A673 (cell line): ENCODE measurements around the gene C16orf82. TPM values are rescaled to one million over a fixed set of nuclear protein-coding genes. Genes with fewer than 3 reads are reported as not detected.

ENCODE experiments used
- BruUV-seq: library from RNA; stranded (reverse); fragments of 400-500 nt; replicated peaks from 2 replicates; lab custom pipeline; 2021; lab: Mats Ljungman, UMichigan
- CTCF ChIA-PET: fragments of 300-600 bp; sonication (Branson Sonifier 250); formaldehyde crosslinking; loops from one replicate; lab custom pipeline; 2022; ENCODE audit warnings: antibody characterized with exemption; lab: Charles Lee
- POLR2A ChIA-PET: fragments of 300-600 bp; sonication (Branson Sonifier 250); formaldehyde crosslinking; loops from one replicate; lab custom pipeline; 2022; ENCODE audit warnings: antibody characterized with exemption; ENCODE audit not compliant: low non-redundant PET; lab: Charles Lee
- DNase-seq: peaks from one replicate; pipeline ENCODE4 v3.0.0-alpha.2; 2015; ENCODE audit warnings: low spot score
- H3K27ac ChIP-seq: fragments of 200-600 bp; sonication (generic); 2 replicates; pipeline ENCODE4 v1.5.1; 2016; ENCODE audit warnings: mixed run types, low read depth, mild to moderate bottlenecking, mixed read lengths, antibody characterized with exemption, low read length; ENCODE audit not compliant: poor library complexity, severe bottlenecking
- H3K27me3 ChIP-seq: fragments of 200-600 bp; sonication (generic); replicated peaks from 2 replicates; pipeline ENCODE4 v1.6.1; 2017; ENCODE audit warnings: mixed run types, low read depth, mild to moderate bottlenecking, mixed read lengths, antibody characterized with exemption, low read length; ENCODE audit not compliant: insufficient read depth, poor library complexity
- H3K36me3 ChIP-seq: fragments of 200-600 bp; sonication (generic); 2 replicates; pipeline ENCODE4 v1.6.1; 2016; ENCODE audit warnings: mixed run types, mild to moderate bottlenecking, mixed read lengths, antibody characterized with exemption, low read length; ENCODE audit not compliant: insufficient read depth, poor library complexity, severe bottlenecking
- H3K4me1 ChIP-seq: fragments of 200-600 bp; sonication (generic); 2 replicates; pipeline ENCODE4 v1.6.1; 2017; ENCODE audit warnings: mixed run types, mild to moderate bottlenecking, mixed read lengths, antibody characterized with exemption, low read length; ENCODE audit not compliant: insufficient read depth, poor library complexity, severe bottlenecking
- H3K4me3 ChIP-seq: fragments of 200-600 bp; sonication (generic); 2 replicates; pipeline ENCODE4 v1.5.1; 2016; ENCODE audit warnings: low read depth, mixed run types, mild to moderate bottlenecking, mixed read lengths, low read length; ENCODE audit not compliant: poor library complexity, severe bottlenecking
- H3K9me3 ChIP-seq: fragments of 200-600 bp; sonication (generic); 2 replicates; pipeline ENCODE4 v1.6.1; 2016; ENCODE audit warnings: mixed run types, low read depth, mild to moderate bottlenecking, mixed read lengths, antibody characterized with exemption, low read length; ENCODE audit not compliant: poor library complexity, severe bottlenecking
- EZH2 ChIP-seq: fragments of 200-600 bp; sonication (generic); IDR thresholded peaks from 2 replicates; pipeline ENCODE4 v1.6.1; 2017; ENCODE audit warnings: borderline replicate concordance, low read depth, mild to moderate bottlenecking, mixed read lengths, antibody characterized with exemption, low read length; ENCODE audit not compliant: poor library complexity, severe bottlenecking
- intact Hi-C: fragments of 100-400 bp; cut with micrococcal nuclease; formaldehyde crosslinking; loops from one replicate; pipeline ENCODE4 v1.10.0; 2022; ENCODE audit not compliant: unreplicated experiment
- total RNA-seq: library from RNA; stranded (reverse); gene quantifications from 2 replicates; pipeline ENCODE4 v1.2.3, GENCODE V29; 2021
- TF ChIP-seq, protein P1 (sequence below): fragments of 300-800, 200-600 bp; sonication (generic); conservative IDR thresholded peaks from 2 replicates; pipeline ENCODE4 v1.5.1; 2017; ENCODE audit warnings: low read depth, mild to moderate bottlenecking, antibody characterized with exemption, low read length, moderate library complexity, mixed read lengths

The C16orf82 gene
- total RNA-seq, 1 experiment from 2014 or later, result not detected

DNA sequence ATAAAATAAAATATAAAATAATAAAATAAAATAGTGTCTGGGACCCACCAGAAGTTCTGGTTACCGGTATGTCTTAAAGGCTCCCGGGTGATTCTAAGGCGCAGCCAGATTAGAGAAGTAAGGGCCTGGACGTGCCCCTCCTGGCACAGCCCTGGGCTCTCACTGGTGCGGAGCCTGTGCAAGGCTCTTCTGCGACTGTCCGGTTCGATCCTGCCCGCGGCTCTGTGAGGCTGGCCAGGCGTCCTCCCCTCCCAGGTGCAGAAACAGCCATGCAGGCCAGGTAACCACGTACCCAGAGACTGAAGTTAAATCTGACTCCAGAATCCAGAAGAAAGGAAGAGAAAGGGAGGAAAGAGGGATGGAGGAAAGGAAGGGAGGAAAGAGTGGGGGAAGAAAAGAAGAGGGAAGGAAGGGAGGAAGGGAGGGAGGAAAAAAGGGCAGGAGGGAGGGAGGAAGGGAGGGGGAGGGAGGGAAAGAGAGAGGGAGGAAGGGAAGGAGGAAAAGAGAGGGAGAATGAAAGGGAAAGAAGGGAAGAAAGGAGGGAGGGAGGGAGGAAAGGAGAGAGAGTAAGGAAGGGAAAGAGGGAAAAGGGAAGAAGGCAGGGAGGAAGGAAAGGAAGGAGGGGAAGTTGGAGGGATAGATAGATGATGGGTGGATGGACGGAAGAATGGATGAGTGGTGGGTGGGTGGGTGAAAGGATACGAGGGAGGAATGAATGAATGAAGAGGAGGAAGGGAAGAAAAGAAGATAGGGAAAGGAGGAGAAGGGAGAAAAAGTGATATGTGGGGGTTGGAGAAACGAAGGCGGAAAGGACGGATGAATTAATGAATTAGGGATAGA lies 42.3 kb downstream of the C16orf82 start:
- TF ChIP-seq EZH2, result no peak
- TF ChIP-seq, protein P1, sequence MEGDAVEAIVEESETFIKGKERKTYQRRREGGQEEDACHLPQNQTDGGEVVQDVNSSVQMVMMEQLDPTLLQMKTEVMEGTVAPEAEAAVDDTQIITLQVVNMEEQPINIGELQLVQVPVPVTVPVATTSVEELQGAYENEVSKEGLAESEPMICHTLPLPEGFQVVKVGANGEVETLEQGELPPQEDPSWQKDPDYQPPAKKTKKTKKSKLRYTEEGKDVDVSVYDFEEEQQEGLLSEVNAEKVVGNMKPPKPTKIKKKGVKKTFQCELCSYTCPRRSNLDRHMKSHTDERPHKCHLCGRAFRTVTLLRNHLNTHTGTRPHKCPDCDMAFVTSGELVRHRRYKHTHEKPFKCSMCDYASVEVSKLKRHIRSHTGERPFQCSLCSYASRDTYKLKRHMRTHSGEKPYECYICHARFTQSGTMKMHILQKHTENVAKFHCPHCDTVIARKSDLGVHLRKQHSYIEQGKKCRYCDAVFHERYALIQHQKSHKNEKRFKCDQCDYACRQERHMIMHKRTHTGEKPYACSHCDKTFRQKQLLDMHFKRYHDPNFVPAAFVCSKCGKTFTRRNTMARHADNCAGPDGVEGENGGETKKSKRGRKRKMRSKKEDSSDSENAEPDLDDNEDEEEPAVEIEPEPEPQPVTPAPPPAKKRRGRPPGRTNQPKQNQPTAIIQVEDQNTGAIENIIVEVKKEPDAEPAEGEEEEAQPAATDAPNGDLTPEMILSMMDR, result no peak
- BruUV-seq, result no TSS peak
- no peak for DNase-seq
- ChIA-PET CTCF (interaction anchor here (0.7 to 1.5 kb wide), 9 partner anchors 463 to 1833 kb away, joined by 3 to 21 read pairs (median 6); no protein-coding TSS in a partner anchor), POLR2A (no interaction called here)
- intact Hi-C loops, result loop anchor here (5.0 kb wide), 2 partner anchors 1272 to 1832 kb away; no protein-coding TSS in a partner anchor
- Histone ChIP-seq H3K4me1 (peaks cover 5% of the 10 kb centered on the region), H3K27me3 (no peaks in the 10 kb centered on the region), H3K4me3 (peak overlapping the region; percentile 55), H3K36me3 (no peaks in the 10 kb centered on the region), H3K9me3 (no peaks in the 10 kb centered on the region), H3K27ac (no peak overlapping the region)

DNA sequence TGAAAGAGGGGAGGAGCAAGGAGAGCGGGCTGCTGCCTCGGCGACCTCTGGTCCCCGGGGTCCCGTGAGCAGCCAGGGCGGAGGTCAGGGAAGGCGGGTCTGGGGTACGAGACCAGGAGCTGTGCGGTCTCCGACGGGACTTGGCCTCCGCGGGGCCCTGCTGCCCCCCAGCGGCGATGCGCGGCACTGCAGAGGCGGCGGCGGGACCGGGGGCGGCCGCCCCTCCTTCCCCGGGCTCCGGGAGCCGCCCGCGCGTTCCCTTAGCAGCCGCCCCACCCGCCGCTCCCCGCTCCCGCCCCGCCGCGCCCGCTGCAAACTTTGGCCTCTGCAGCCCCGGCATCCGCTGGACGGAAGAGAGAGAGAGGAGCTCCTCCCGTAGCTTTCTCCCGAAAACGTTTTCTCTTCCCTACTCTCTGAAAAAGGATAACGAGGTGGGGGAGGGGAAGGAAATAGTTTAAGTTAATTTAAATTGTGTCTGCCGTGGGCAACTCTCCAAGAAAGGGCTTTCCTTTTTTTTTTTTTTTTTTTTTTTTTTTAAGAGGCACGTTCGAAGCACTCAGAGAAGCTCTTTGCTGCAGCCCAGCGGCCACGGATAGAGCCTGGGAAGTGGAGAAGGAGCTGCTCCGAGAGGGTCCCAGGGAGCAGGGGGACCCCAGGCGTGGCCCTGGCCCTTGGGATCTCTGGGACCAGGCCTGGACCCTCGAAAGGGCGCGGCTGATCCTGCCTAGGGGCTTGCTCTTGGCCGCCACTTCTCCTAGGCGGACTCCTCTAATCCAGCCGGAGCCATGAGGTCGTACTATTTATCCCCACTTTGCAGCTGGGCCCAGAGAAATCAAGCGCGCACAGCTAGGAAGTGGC lies 43.2 kb downstream of the C16orf82 start:
- Histone ChIP-seq H3K4me1 (peaks cover 5% of the 10 kb centered on the region), H3K36me3 (no peaks in the 10 kb centered on the region), H3K27me3 (no peaks in the 10 kb centered on the region), H3K9me3 (no peaks in the 10 kb centered on the region), H3K27ac (peak overlapping the region; percentile 38), H3K4me3 (peak overlapping the region; percentile 55)
- no peak for TF ChIP-seq EZH2
- TF ChIP-seq, protein P1, result peak; percentile 52
- intact Hi-C loops, result loop anchor here (5.0 to 10.0 kb wide), 4 partner anchors 1273 to 1875 kb away; partner anchors contain the start of gene HS3ST4
- ChIA-PET POLR2A (interaction anchor here (0.6 kb wide), 1 partner anchor 378 kb away, joined by 5 read pairs; no protein-coding TSS in a partner anchor), CTCF (interaction anchor here (0.5 to 1.5 kb wide), 39 partner anchors 55 to 1847 kb away, joined by 3 to 21 read pairs (median 6); no protein-coding TSS in a partner anchor)
- no TSS peak for BruUV-seq
- DNase-seq, result peak; percentile 85

DNA sequence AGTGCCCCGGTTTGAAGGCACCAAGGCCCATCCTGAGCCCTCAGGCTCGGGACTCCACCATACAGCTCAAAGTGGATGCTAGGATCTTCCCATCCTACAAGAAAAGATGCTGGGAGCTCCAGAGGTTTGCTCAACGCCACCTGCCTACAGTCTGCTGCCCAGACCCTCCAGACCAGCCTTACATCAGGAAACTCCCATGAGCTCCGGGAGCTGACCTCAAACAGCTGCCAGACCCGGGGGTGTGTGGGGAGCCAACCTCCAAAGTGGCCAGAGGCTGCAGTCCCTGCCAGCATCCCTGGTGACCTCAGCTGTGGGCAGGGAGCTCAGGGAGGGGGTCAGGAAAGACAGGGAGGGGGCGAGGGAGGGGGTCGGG lies 43.8 kb downstream of the C16orf82 start:
- H3K4me1 ChIP-seq, result peaks cover 5% of the 10 kb centered on the region
- TF ChIP-seq, protein P1, result no peak
- TF ChIP-seq EZH2, result no peak
- no TSS peak for BruUV-seq
- peak overlapping the region; percentile 38 for H3K27ac ChIP-seq
- H3K27me3 ChIP-seq, result no peaks in the 10 kb centered on the region
- no peaks in the 10 kb centered on the region for H3K36me3 ChIP-seq
- peak overlapping the region; percentile 55 for H3K4me3 ChIP-seq
- ChIA-PET CTCF (interaction anchor here (0.5 to 1.5 kb wide), 30 partner anchors 55 to 1848 kb away, joined by 3 to 21 read pairs (median 6); no protein-coding TSS in a partner anchor), POLR2A (interaction anchor here (0.6 kb wide), 1 partner anchor 379 kb away, joined by 5 read pairs; no protein-coding TSS in a partner anchor)
- H3K9me3 ChIP-seq, result no peaks in the 10 kb centered on the region
- intact Hi-C loops, result loop anchor here (10.0 kb wide), 2 partner anchors 1416 to 1876 kb away; partner anchors contain the start of gene HS3ST4
- no peak for DNase-seq
